Neuronal stem cell (in vitro differentiated cells): ENCODE results near the gene SPATS2L.

Experiments
- DNase-seq: peaks from one replicate; pipeline ENCODE4 v3.0.0-alpha.2; 2013; ENCODE audit warnings: low spot score
- H2AFZ ChIP-seq: one replicate; pipeline ENCODE4 v1.6.1; 2013; ENCODE audit warnings: mild to moderate bottlenecking, low read length, inconsistent platforms
- H2AK5ac ChIP-seq: 2 replicates; pipeline ENCODE4 v1.6.1; 2013; ENCODE audit warnings: low read depth, mild to moderate bottlenecking, inconsistent platforms, low read length, moderate library complexity, mixed read lengths
- H2BK120ac ChIP-seq: 2 replicates; pipeline ENCODE4 v1.6.1; 2013; ENCODE audit warnings: low read depth, mild to moderate bottlenecking, inconsistent platforms, low read length, moderate library complexity, mixed read lengths
- H2BK12ac ChIP-seq: one replicate; pipeline ENCODE4 v1.6.1; 2013; ENCODE audit warnings: low read length, inconsistent platforms
- H2BK15ac ChIP-seq: 2 replicates; pipeline ENCODE4 v1.6.1; 2013; ENCODE audit warnings: mild to moderate bottlenecking, low read length, inconsistent platforms, mixed read lengths
- H2BK5ac ChIP-seq: one replicate; pipeline ENCODE4 v1.6.1; 2013; ENCODE audit warnings: inconsistent platforms, mild to moderate bottlenecking, low read length, moderate library complexity
- H3K14ac ChIP-seq: one replicate; pipeline ENCODE4 v1.6.1; 2013; ENCODE audit warnings: low read length, inconsistent platforms
- H3K18ac ChIP-seq: 2 replicates; pipeline ENCODE4 v1.6.1; 2013; ENCODE audit warnings: low read length, inconsistent platforms
- H3K23ac ChIP-seq: 2 replicates; pipeline ENCODE4 v1.6.1; 2013; ENCODE audit warnings: low read depth, mild to moderate bottlenecking, mixed read lengths, low read length, inconsistent platforms; ENCODE audit not compliant: poor library complexity
- H3K27ac ChIP-seq: replicated peaks from 3 replicates; pipeline ENCODE4 v1.5.1; 2013; ENCODE audit warnings: low read length, inconsistent platforms
- H3K27me3 ChIP-seq, 3 experiments: 2 replicates each; pipeline ENCODE4 v1.6.1; 2013; ENCODE audit warnings: low read length in 3 of 3, mild to moderate bottlenecking in 2 of 3, inconsistent platforms in 1 of 3, low read depth in 1 of 3, mixed read lengths in 1 of 3, moderate library complexity in 1 of 3; ENCODE audit not compliant: control insufficient read depth in 3 of 3, insufficient read depth in 3 of 3
- H3K36me3 ChIP-seq, 2 donors: replicated peaks in 1 of 2; 2 replicates each; pipeline ENCODE4 v1.6.1; 2013; ENCODE audit warnings: low read length in 2 of 2; ENCODE audit not compliant: control insufficient read depth in 2 of 2, insufficient read depth in 2 of 2
- H3K4ac ChIP-seq: 2 replicates; pipeline ENCODE4 v1.6.1; 2013; ENCODE audit warnings: inconsistent platforms, mild to moderate bottlenecking, low read length, moderate library complexity
- H3K4me1 ChIP-seq, 2 donors: 1 replicate in 1 of 2; 2 replicates in 1 of 2; pipeline ENCODE4 v1.6.1; 2013; ENCODE audit warnings: low read length in 2 of 2, low read depth in 1 of 2; ENCODE audit not compliant: control insufficient read depth in 2 of 2, insufficient read depth in 1 of 2
- H3K4me2 ChIP-seq: one replicate; pipeline ENCODE4 v1.6.1; 2013; ENCODE audit warnings: mild to moderate bottlenecking, low read length, inconsistent platforms; ENCODE audit not compliant: insufficient read depth, poor library complexity, severe bottlenecking
- H3K4me3 ChIP-seq, 2 donors: 2 replicates each; pipeline ENCODE4 v1.5.1; 2013; ENCODE audit warnings: low read length in 2 of 2, mild to moderate bottlenecking in 2 of 2, inconsistent platforms in 1 of 2, moderate library complexity in 1 of 2
- H3K79me1 ChIP-seq: one replicate; pipeline ENCODE4 v1.6.1; 2013; ENCODE audit warnings: low read depth, mild to moderate bottlenecking, inconsistent platforms, low read length, moderate library complexity
- H3K9ac ChIP-seq: one replicate; pipeline ENCODE4 v1.6.1; 2013; ENCODE audit warnings: mild to moderate bottlenecking, low read depth, low read length, inconsistent platforms; ENCODE audit not compliant: poor library complexity
- H3K9me3 ChIP-seq, 2 donors: replicated peaks in 1 of 2; 2 replicates each; pipeline versions ENCODE3 to v1.6.1; 2013; ENCODE audit warnings: low read length in 2 of 2, mild to moderate bottlenecking in 2 of 2, inconsistent platforms in 1 of 2, low read depth in 1 of 2, mixed read lengths in 1 of 2, moderate library complexity in 1 of 2; ENCODE audit not compliant: control insufficient read depth in 2 of 2, insufficient read depth in 1 of 2
- H4K8ac ChIP-seq: one replicate; pipeline ENCODE4 v1.6.1; 2013; ENCODE audit warnings: low read depth, mild to moderate bottlenecking, inconsistent platforms, low read length, moderate library complexity
- H4K91ac ChIP-seq: one replicate; pipeline ENCODE4 v1.6.1; 2013; ENCODE audit warnings: low read length, low read depth, mild to moderate bottlenecking, inconsistent platforms; ENCODE audit not compliant: poor library complexity
- WGBS, 2 donors: extraction: QIAGEN DNeasy Blood & Tissue Kit; methylation state at CpG; one replicate each; pipeline ENCODE4 v1.1.7; 2013; ENCODE audit warnings: missing lambda C conversion rate in 2 of 2, mixed read lengths in 1 of 2; ENCODE audit not compliant: insufficient read length in 2 of 2, insufficient replicate concordance in 1 of 2; ENCODE audit errors: extremely low coverage in 2 of 2; 5-methylcytosine and 5-hydroxymethylcytosine counted together

The SPATS2L gene

GRCh38 chr2:200310545-200310971, 4.1 kb downstream of the SPATS2L start:
- Histone ChIP-seq H2AFZ (no peak overlapping the region), H3K36me3 (no peaks in the 10 kb centered on the region), H2BK5ac (no peak overlapping the region), H3K4ac (no peak overlapping the region), H2AK5ac (no peak overlapping the region), H3K4me2 (no peak overlapping the region), H3K9me3 (no peaks in the 10 kb centered on the region), H3K14ac (no peak overlapping the region), H3K27me3 (peaks cover 0 to 6% (median 0%) of the 10 kb centered on the region in 3 experiments), H3K27ac (no peak overlapping the region), H2BK12ac (no peak overlapping the region), H4K91ac (no peak overlapping the region), H3K18ac (no peak overlapping the region), H3K9ac (no peak overlapping the region), H4K8ac (no peak overlapping the region), H2BK15ac (no peak overlapping the region), H2BK120ac (no peak overlapping the region), H3K23ac (no peak overlapping the region), H3K79me1 (no peaks in the 10 kb centered on the region), H3K4me3 (no peak overlapping the region), H3K4me1 (peaks cover 11 to 26% of the 10 kb centered on the region in 2 donors)
- DNase-seq = no peak
- no CpG with 5 or more reads among the region's 2 CpGs for WGBS, 2 donors

DNA sequence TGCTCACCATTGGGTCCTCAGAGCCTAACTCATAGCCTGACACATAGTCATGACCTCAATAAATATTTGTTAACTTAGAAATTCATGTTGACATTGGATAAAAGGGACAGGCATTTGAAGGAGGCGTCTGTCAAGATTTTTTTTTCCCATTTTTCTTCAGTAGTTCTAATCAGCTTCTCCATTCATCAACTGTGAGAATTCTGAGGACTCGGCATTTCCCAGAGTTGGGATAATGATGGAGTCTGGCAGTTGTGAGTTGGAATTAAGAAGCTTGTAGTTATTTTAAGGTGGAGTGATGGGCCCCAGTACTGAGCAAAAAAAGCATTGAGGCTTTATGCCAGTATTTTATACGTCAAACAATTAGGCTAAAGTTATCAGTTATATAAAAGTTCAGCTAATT, 4.6 kb downstream of the SPATS2L start:
- no peak overlapping the region for H2BK12ac ChIP-seq
- H3K9ac ChIP-seq = no peak overlapping the region
- H3K27me3 ChIP-seq = peaks cover 0 to 6% (median 0%) of the 10 kb centered on the region in 3 experiments
- H3K9me3 ChIP-seq = no peaks in the 10 kb centered on the region
- no peak overlapping the region for H4K91ac ChIP-seq
- peaks cover 11 to 26% of the 10 kb centered on the region in 2 donors for H3K4me1 ChIP-seq
- H3K14ac ChIP-seq = no peak overlapping the region
- H3K4ac ChIP-seq = no peak overlapping the region
- no peak overlapping the region for H2AFZ ChIP-seq
- no peak overlapping the region for H3K18ac ChIP-seq
- H3K36me3 ChIP-seq = no peaks in the 10 kb centered on the region
- no peak overlapping the region for H2BK120ac ChIP-seq
- no CpG with 5 or more reads among the region's 3 CpGs for WGBS, 2 donors
- no peak overlapping the region for H2BK15ac ChIP-seq
- no peak overlapping the region for H3K4me3 ChIP-seq
- no peak for DNase-seq
- no peak overlapping the region for H4K8ac ChIP-seq
- no peak overlapping the region for H2BK5ac ChIP-seq
- H3K23ac ChIP-seq = no peak overlapping the region
- H3K27ac ChIP-seq = no peak overlapping the region
- H3K79me1 ChIP-seq = no peaks in the 10 kb centered on the region
- no peak overlapping the region for H2AK5ac ChIP-seq
- H3K4me2 ChIP-seq = no peak overlapping the region

DNA sequence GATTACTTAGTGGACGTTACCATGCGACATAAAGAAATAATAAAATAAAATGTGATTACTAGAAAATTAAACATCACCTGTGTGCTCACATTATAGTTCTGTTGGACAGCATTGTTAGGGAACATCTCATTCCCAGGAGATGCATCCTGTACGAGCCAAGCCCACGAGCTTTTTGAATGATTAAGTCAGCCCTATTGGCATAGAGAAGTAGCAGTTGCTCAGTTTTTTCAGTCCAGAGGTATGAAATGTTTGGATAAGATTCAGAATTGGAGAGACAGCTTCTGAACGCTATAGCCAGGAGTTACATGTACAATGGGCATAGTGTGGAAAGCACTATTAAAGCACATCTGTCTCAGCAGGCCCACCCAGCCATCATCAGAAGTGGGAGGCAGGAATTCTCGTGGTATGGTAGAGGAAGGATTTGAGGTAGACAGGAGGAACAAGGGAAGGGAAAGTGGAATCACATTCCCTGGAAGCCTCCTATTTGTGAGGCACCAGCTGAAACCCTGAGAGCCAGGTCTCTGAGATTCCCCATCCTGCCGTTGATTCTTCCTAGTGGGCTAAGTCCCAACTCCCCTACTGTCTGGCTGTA, 8.6 kb downstream of the SPATS2L start:
- no peak overlapping the region for H2AK5ac ChIP-seq
- H4K8ac ChIP-seq = no peak overlapping the region
- no peaks in the 10 kb centered on the region for H3K79me1 ChIP-seq
- no peak overlapping the region for H3K18ac ChIP-seq
- H3K23ac ChIP-seq = no peak overlapping the region
- no peak overlapping the region for H3K4me2 ChIP-seq
- no CpG with 5 or more reads among the region's 7 CpGs for WGBS, 2 donors
- no peak overlapping the region for H3K14ac ChIP-seq
- no peak overlapping the region for H3K27ac ChIP-seq
- H2BK12ac ChIP-seq = no peak overlapping the region
- H3K9me3 ChIP-seq = peaks cover 0 to 3% of the 10 kb centered on the region in 2 donors
- H2AFZ ChIP-seq = no peak overlapping the region
- H3K36me3 ChIP-seq = no peaks in the 10 kb centered on the region
- H2BK120ac ChIP-seq = no peak overlapping the region
- H4K91ac ChIP-seq = no peak overlapping the region
- no peaks in the 10 kb centered on the region for H3K27me3 ChIP-seq
- H3K9ac ChIP-seq = no peak overlapping the region
- no peak for DNase-seq
- peaks cover 12 to 31% of the 10 kb centered on the region in 2 donors for H3K4me1 ChIP-seq
- no peak overlapping the region for H3K4ac ChIP-seq
- no peak overlapping the region for H3K4me3 ChIP-seq
- H2BK5ac ChIP-seq = no peak overlapping the region
- no peak overlapping the region for H2BK15ac ChIP-seq

GRCh38 chr2:200317975-200318374, 11.5 kb downstream of the SPATS2L start:
- Histone ChIP-seq H3K36me3 (no peaks in the 10 kb centered on the region), H3K14ac (no peak overlapping the region), H3K79me1 (no peaks in the 10 kb centered on the region), H3K9ac (no peak overlapping the region), H3K4me1 (peaks cover 3 to 19% of the 10 kb centered on the region in 2 donors), H3K4me2 (no peak overlapping the region), H4K91ac (no peak overlapping the region), H2BK5ac (no peak overlapping the region), H3K27ac (no peak overlapping the region), H2BK15ac (no peak overlapping the region), H3K4ac (no peak overlapping the region), H3K27me3 (no peaks in the 10 kb centered on the region), H3K23ac (no peak overlapping the region), H3K9me3 (peaks cover 0 to 3% of the 10 kb centered on the region in 2 donors), H3K18ac (no peak overlapping the region), H2AK5ac (no peak overlapping the region), H3K4me3 (no peak overlapping the region), H2BK120ac (no peak overlapping the region), H4K8ac (no peak overlapping the region), H2BK12ac (no peak overlapping the region), H2AFZ (no peak overlapping the region)
- no peak for DNase-seq
- no CpG with 5 or more reads among the region's 3 CpGs for WGBS, 2 donors
